ENCODE measurements around the gene ZNF622. TPM values are rescaled to one million over a fixed set of nuclear protein-coding genes. Genes with fewer than 3 reads are reported as not detected.

Gene ZNF622
- 66.6 and 70.5 TPM in 2 replicates for total RNA-seq (2014; rRNA removed; shearing (Covaris generic))

GRCh38 chr5:16465544-16466432 is at the start of gene ZNF622:
Gene ZNF622 (minus strand): TSS chr5:16465800. CDS start chr5:16465665, 135 bp downstream.

Other genes starting within 250 kb of the ZNF622 start
- gene RETREG1, start 151.2 kb upstream of the ZNF622 start, total RNA-seq (2014; rRNA removed; shearing (Covaris generic)): 8.4 and 8.5 TPM in 2 replicates

All from A375 (cell line).